Measurements from ENCODE around the gene TTLL6. TPM values are rescaled to one million over a fixed set of nuclear protein-coding genes. Genes with fewer than 3 reads are reported as not detected.
A peak's percentile ranks its signal among the peaks of the same experiment; 100 is the strongest.

TTLL6 gene
- total and polyA plus RNA-seq, 7 experiments from 2014 or later = not detected

DNA sequence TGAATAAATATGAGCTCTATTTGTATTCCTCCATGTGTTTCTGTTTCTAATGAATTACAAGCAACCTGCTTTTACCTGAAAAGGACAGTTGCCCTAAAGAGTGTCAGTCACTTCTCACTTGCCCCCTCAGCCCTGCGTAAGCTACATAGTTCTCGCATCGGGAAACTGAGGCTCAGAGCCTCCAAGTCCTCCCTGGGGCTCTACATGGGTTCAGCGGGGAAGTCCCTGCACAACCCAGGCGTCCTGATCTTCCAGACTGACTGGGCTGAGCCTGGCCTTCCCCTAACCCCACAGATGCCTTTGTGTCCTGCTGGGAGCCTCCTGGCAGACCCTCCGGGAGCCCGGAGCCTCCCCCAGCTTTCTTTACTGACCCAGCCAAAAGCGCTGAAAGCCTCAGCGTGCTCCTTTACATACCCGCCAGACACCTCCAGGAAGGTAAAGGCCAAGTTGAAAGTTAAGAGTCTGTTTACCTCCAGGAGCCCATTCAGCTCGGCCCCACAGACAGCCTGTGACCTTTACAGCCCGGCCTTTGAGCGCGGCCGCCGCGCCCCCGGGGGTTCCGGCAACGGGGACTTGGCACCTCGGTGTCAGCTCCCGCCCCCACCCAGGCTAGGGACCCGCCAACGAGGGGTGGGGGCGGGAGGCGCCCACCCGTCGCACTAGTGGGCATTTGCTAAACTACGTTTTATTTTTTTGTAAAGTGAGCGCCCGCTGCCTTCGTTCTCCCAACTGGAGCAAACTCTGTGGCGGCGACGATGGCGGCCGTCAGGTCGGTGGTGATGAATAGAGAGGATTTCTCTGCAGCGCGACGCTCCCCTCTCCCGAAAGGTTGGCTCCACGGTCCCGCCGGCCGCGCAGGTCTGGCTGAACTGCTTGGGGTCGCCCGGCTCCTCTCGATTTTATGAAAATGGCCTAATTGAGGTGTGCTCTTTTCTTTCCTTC lies 84.1 kb downstream of the TTLL6 start:
- ChIA-PET CTCF (no interaction called here), POLR2A (interaction anchor here (2.1 kb wide), 1 partner anchor 9 kb away, joined by 6 read pairs; no protein-coding TSS in a partner anchor)
- no peaks in the 10 kb centered on the region for H3K36me3 ChIP-seq (ENCODE audit: control insufficient read depth in 2 of 3, insufficient read depth in 3 of 3, low read length in 3 of 3)
- no peak overlapping the region for H3K4me3 ChIP-seq (ENCODE audit: low read length)
- intact Hi-C loops (cut with micrococcal nuclease) = no loop called here
- H3K36me3 Mint-ChIP-seq = no peaks in the 10 kb centered on the region
- H3K9me3 Mint-ChIP-seq = peaks cover 0 to 6% (median 0%) of the 10 kb centered on the region in 11 donors
- ATAC-seq = no peak
- H3K27me3 Mint-ChIP-seq = peaks cover 92 to 97% (median 94%) of the 10 kb centered on the region in 5 donors
- H3K27ac ChIP-seq (ENCODE audit: low read depth, low read length) = no peak overlapping the region
- peaks cover 23 to 48% of the 10 kb centered on the region in 2 donors for H3K27me3 ChIP-seq (ENCODE audit: control insufficient read depth in 2 of 2, insufficient read depth in 2 of 2, low read length in 2 of 2)
- H3K4me1 ChIP-seq (ENCODE audit: control insufficient read depth in 2 of 2, insufficient read depth in 2 of 2, low read length in 2 of 2) = peaks cover 5 to 14% of the 10 kb centered on the region in 2 donors
- H3K27ac Mint-ChIP-seq = no peak overlapping the region
- DNase-seq = no peak
- H3K9me3 ChIP-seq (ENCODE audit: control insufficient read depth in 2 of 3, low read length in 3 of 3) = no peaks in the 10 kb centered on the region
- peak overlapping the region in 8 of 10 donors; percentile 6 to 69 (median 56) for H3K4me3 Mint-ChIP-seq
- H3K4me1 Mint-ChIP-seq = peaks cover 18 to 35% (median 23%) of the 10 kb centered on the region in 7 donors

DNA sequence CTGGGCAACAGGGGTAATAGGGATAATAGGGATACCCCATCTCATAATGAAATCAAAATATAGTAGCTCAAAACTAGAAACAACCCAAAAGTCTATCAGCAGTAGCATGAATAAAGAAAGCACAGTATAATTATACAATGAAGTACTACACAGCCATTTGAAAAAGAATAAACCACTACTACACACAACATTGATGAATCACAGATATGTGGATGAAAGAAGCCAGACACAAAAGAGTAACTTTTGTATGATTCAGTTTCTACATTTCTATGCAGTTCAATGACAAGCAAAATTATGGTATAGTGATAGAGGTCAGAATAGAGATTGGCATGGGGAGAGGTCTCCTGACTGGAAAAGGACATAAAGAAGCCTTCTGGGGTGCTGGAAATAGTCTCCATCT lies 85.7 kb downstream of the TTLL6 start:
- no peak for DNase-seq
- POLR2A ChIA-PET = no interaction called here
- Mint-ChIP-seq H3K9me3 (peaks cover 0 to 1% (median 0%) of the 10 kb centered on the region in 11 donors), H3K4me3 (no peak overlapping the region), H3K4me1 (peaks cover 19 to 46% (median 25%) of the 10 kb centered on the region in 7 donors), H3K27ac (no peak overlapping the region), H3K27me3 (peaks cover 93 to 97% (median 96%) of the 10 kb centered on the region in 5 donors), H3K36me3 (no peaks in the 10 kb centered on the region)
- no peaks in the 10 kb centered on the region for H3K9me3 ChIP-seq (ENCODE audit: control insufficient read depth in 2 of 3, low read length in 3 of 3)
- H3K36me3 ChIP-seq (ENCODE audit: control insufficient read depth in 2 of 3, insufficient read depth in 3 of 3, low read length in 3 of 3) = no peaks in the 10 kb centered on the region
- H3K27ac ChIP-seq (ENCODE audit: low read depth, low read length) = no peak overlapping the region
- intact Hi-C loops (cut with micrococcal nuclease) = no loop called here
- peaks cover 36 to 63% of the 10 kb centered on the region in 2 donors for H3K27me3 ChIP-seq (ENCODE audit: control insufficient read depth in 2 of 2, insufficient read depth in 2 of 2, low read length in 2 of 2)
- no peak for ATAC-seq
- CTCF ChIA-PET = no interaction called here
- peaks cover 5 to 16% of the 10 kb centered on the region in 2 donors for H3K4me1 ChIP-seq (ENCODE audit: control insufficient read depth in 2 of 2, insufficient read depth in 2 of 2, low read length in 2 of 2)
- H3K4me3 ChIP-seq (ENCODE audit: low read length) = no peak overlapping the region

DNA sequence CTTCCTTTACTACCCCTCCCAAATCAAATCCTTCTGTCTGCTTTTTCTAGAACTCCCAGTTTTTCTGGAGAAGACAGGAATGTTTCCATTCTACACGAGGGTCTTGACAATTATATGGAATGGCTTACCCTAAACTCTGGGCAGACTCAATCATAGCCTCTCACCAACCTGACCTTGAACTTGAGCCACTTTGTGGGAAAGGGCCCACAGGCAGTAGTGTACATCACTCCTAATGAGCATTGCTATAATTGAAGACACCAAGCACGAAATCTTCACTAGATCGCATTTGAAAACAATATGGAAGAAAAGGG lies 86.8 kb downstream of the TTLL6 start:
- peaks cover 93 to 97% (median 94%) of the 10 kb centered on the region in 5 donors for H3K27me3 Mint-ChIP-seq
- peaks cover 0 to 1% (median 0%) of the 10 kb centered on the region in 11 donors for H3K9me3 Mint-ChIP-seq
- H3K4me3 ChIP-seq (ENCODE audit: low read length) = no peak overlapping the region
- POLR2A ChIA-PET = no interaction called here
- H3K27ac ChIP-seq (ENCODE audit: low read depth, low read length) = no peak overlapping the region
- H3K27me3 ChIP-seq (ENCODE audit: control insufficient read depth in 2 of 2, insufficient read depth in 2 of 2, low read length in 2 of 2) = peaks cover 34 to 72% of the 10 kb centered on the region in 2 donors
- H3K27ac Mint-ChIP-seq = no peak overlapping the region
- peak overlapping the region in 2 of 10 donors; percentile 1 to 22 for H3K4me3 Mint-ChIP-seq
- CTCF ChIA-PET = no interaction called here
- peaks cover 6 to 19% of the 10 kb centered on the region in 2 donors for H3K4me1 ChIP-seq (ENCODE audit: control insufficient read depth in 2 of 2, insufficient read depth in 2 of 2, low read length in 2 of 2)
- peak in 1 of 9 donors; percentile 0 for DNase-seq
- no peaks in the 10 kb centered on the region for H3K36me3 Mint-ChIP-seq
- no peak for ATAC-seq
- H3K4me1 Mint-ChIP-seq = peaks cover 19 to 47% (median 28%) of the 10 kb centered on the region in 7 donors
- intact Hi-C loops (cut with micrococcal nuclease) = no loop called here
- no peaks in the 10 kb centered on the region for H3K36me3 ChIP-seq (ENCODE audit: control insufficient read depth in 2 of 3, insufficient read depth in 3 of 3, low read length in 3 of 3)
- H3K9me3 ChIP-seq (ENCODE audit: control insufficient read depth in 2 of 3, low read length in 3 of 3) = no peaks in the 10 kb centered on the region

DNA sequence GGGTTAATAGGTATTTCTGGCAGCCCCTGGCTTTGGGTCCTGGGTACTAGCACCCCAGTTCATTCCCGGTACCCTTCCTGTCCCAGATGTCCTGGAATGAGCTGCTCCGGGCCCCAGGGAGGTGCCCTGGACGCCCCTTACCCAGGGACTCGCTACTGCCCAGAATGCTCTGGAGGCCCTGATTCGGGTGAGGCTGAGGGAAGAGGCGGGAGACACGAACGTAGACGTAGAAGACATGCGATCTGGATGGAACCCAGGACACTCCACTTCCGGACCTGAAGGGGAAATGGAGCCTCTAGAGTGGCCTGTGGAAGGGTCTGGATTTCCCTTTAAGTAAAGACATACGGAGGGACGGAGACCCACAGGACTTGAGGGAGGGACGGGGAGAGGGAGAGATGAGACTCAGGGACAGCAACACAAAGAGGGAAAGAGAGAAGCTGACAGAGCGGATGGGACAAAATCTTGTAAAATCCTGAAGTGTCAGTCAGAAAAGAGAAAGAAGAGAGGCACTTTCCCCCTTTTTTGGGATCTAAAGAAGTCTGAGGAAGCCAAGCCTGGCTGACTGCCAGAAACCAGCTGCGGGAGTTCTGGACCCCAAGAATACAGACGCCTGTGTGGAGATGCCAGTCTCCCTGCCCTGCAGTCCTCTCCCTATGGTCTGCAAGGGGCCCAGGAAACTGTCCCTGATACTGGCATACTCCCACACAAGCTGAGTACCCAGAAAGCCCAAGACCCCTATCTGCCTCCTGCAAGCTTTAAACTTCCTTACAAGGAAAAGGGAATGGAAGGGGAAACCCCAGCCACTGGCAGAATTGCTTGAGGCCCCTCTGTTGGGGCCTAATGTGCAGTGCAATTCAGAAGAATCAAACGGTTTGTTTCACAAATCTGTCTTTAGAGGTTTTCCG lies 87.4 kb downstream of the TTLL6 start:
- H3K27me3 ChIP-seq (ENCODE audit: control insufficient read depth in 2 of 2, insufficient read depth in 2 of 2, low read length in 2 of 2) = peaks cover 34 to 72% of the 10 kb centered on the region in 2 donors
- ChIA-PET CTCF (interaction anchor here (0.8 kb wide), 1 partner anchor 149 kb away, joined by 3 read pairs; no protein-coding TSS in a partner anchor), POLR2A (no interaction called here)
- H3K4me1 Mint-ChIP-seq = peaks cover 24 to 50% (median 32%) of the 10 kb centered on the region in 7 donors
- H3K9me3 ChIP-seq (ENCODE audit: control insufficient read depth in 2 of 3, low read length in 3 of 3) = no peaks in the 10 kb centered on the region
- peaks cover 0 to 3% (median 0%) of the 10 kb centered on the region in 11 donors for H3K9me3 Mint-ChIP-seq
- H3K27ac ChIP-seq (ENCODE audit: low read depth, low read length) = no peak overlapping the region
- ATAC-seq = no peak
- peaks cover 93 to 97% (median 94%) of the 10 kb centered on the region in 5 donors for H3K27me3 Mint-ChIP-seq
- peaks cover 12 to 25% of the 10 kb centered on the region in 2 donors for H3K4me1 ChIP-seq (ENCODE audit: control insufficient read depth in 2 of 2, insufficient read depth in 2 of 2, low read length in 2 of 2)
- H3K4me3 ChIP-seq (ENCODE audit: low read length) = no peak overlapping the region
- peak overlapping the region in 1 of 9 donors; percentile 72 for H3K27ac Mint-ChIP-seq
- H3K36me3 ChIP-seq (ENCODE audit: control insufficient read depth in 2 of 3, insufficient read depth in 3 of 3, low read length in 3 of 3) = no peaks in the 10 kb centered on the region
- H3K4me3 Mint-ChIP-seq = peak overlapping the region in 4 of 10 donors; percentile 22 to 78 (median 53)
- H3K36me3 Mint-ChIP-seq = no peaks in the 10 kb centered on the region
- intact Hi-C loops (cut with micrococcal nuclease) = loop anchor here (5.0 to 10.0 kb wide), 3 partner anchors 87 to 265 kb away; partner anchors contain the start of genes HOXB7 (in 1 of the 2) and IGF2BP1 (in 1 of the 2)
- peak in 1 of 9 donors; percentile 2 for DNase-seq

DNA sequence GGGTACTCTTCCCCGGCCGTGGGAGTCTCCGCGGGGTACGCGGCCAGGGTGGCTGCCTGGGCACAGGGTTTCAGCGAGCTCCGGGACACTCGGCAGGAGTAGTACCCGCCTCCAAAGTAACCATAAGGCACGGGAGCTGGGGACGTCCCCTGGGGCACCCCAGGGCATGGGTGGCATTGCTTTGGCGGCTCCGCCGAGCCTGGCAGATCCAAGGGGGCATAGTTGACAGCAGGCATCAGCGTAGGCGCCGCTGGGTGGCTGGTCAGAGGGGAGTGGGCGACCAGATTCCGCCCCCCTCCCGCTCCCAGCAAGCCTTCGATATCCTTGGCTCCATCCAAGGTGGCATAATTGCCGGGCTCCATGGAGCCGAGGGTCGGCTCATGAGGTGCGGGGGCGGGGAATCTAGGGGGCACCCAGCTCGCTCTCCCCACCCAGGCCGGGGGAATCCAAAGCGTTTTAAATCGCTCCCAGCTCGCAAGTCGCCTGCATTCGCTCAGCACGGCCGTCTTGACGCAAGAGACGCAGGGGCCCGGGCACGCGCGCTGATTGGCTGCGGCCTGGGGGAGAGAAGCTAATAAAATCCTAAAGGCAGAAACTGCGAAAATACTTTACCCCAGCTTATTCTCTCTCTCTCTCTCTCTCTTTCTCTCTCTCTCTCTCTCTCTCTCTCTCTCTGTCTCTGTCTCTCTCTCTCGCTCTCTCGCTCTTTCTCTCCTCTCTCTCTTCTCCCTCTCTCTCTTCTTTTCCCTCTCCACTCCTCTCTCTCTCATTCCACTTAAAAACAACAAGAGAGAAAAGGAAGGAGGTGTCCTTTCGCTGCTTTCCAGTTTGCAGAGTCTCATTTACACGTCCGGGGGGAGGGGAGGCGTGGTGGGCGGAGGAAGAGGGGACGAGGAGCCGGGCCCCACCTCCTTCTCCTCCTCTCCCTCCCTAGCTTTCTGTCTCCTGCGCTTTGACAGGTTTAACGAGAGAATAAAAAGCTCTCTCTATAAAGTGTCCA lies 88.5 kb downstream of the TTLL6 start, which contains the start of gene HOXB13:
Gene HOXB13 (minus strand): TSS at position 519 of the 1,000 bp plus-strand sequence. CDS start 157 bp downstream, at position 362.
- Histone ChIP-seq H3K27ac (ENCODE audit: low read depth, low read length) (no peak within 1 kb of the TSS), H3K27me3 (ENCODE audit: control insufficient read depth in 2 of 2, insufficient read depth in 2 of 2, low read length in 2 of 2) (peaks cover 34 to 73% of the 10 kb centered on the region in 2 donors), H3K36me3 (ENCODE audit: control insufficient read depth in 2 of 3, insufficient read depth in 3 of 3, low read length in 3 of 3) (no peaks in the 10 kb centered on the region), H3K4me3 (ENCODE audit: low read length) (peak within 1 kb of the TSS; percentile 20), H3K4me1 (ENCODE audit: control insufficient read depth in 2 of 2, insufficient read depth in 2 of 2, low read length in 2 of 2) (peaks cover 22 to 36% of the 10 kb centered on the region in 2 donors), H3K9me3 (ENCODE audit: control insufficient read depth in 2 of 3, low read length in 3 of 3) (no peaks in the 10 kb centered on the region)
- intact Hi-C loops (cut with micrococcal nuclease) = loop anchor here (5.0 to 10.0 kb wide), 3 partner anchors 86 to 266 kb away; partner anchors contain the start of genes HOXB7 (in 1 of the 2) and IGF2BP1 (in 1 of the 2)
- ATAC-seq (no peak), DNase-seq (peak in 1 of 9 donors; percentile 45)
- Mint-ChIP-seq H3K27ac (peak within 1 kb of the TSS in 4 of 9 donors; percentile 20 to 72 (median 40)), H3K9me3 (peaks cover 0 to 3% (median 0%) of the 10 kb centered on the region in 11 donors), H3K4me1 (peaks cover 29 to 53% (median 37%) of the 10 kb centered on the region in 7 donors), H3K36me3 (no peaks in the 10 kb centered on the region), H3K4me3 (peak within 1 kb of the TSS; percentile 32 to 89 (median 64)), H3K27me3 (peaks cover 94 to 97% (median 94%) of the 10 kb centered on the region in 5 donors)
- POLR2A ChIA-PET = interaction anchor here (0.6 kb wide), 1 partner anchor 50 kb away, joined by 3 read pairs; no protein-coding TSS in a partner anchor
- CTCF ChIA-PET = interaction anchor here (0.6 to 0.8 kb wide), 2 partner anchors 150 to 152 kb away, joined by 3 to 4 read pairs; no protein-coding TSS in a partner anchor
